ENCODE data around the gene C1orf159.
A peak's percentile ranks its signal among the peaks of the same experiment; 100 is the strongest.
"Not testable (repeated sequence)": the region's sequence is repeated elsewhere in the genome, so short reads cannot be mapped to it uniquely, and the experiment has no call there.

Gene C1orf159

DNA sequence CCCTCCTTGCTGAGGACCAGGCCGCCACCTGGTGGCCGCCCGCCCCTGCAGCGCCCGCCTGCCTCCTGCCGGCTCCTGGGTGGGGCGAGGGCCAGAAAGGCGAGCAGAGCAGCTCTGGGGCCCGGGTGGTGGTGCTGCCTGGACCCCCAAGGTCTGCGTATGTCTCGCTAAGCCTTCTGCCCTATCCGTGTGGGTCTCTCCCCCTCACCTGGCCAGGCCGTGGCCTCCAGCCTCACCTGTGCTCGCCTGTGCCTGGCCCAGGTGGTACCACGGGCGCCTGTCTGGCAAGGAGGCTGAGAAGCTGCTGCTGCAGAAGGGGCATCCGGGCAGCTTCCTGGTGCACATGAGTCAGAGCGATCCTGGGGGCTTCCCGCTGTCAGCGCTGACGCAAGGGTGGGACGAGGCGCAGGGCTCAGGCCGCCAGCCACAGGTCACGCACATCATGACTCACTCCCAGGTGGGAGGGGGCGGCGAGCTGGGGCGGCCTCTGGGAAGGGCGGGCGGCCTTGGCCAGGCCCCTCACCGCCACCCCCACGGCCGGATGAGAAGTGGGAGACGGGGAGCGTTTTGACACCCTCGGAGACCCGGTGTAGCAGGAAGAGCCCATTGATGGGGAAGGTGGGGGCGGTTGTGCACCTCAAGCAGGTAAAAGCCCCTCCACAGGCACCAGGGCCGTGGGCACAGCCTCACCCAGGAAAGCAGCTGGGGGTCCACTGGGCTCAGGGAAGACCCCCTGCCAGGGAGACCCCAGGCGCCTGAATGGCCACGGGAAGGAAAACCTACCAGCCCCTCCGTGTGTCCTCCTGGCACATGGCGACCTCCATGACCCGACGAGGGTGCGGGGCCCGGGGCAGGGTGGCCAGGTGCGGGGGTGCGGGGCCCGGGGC, 51.7 kb downstream of the C1orf159 start:
- DNase-seq = peak; percentile 72
- in situ Hi-C loops (cut with MboI; ENCODE audit: low pct_unique_long_range_greater_than_20kb, low sequenced_read_pairs) = no loop called here

DNA sequence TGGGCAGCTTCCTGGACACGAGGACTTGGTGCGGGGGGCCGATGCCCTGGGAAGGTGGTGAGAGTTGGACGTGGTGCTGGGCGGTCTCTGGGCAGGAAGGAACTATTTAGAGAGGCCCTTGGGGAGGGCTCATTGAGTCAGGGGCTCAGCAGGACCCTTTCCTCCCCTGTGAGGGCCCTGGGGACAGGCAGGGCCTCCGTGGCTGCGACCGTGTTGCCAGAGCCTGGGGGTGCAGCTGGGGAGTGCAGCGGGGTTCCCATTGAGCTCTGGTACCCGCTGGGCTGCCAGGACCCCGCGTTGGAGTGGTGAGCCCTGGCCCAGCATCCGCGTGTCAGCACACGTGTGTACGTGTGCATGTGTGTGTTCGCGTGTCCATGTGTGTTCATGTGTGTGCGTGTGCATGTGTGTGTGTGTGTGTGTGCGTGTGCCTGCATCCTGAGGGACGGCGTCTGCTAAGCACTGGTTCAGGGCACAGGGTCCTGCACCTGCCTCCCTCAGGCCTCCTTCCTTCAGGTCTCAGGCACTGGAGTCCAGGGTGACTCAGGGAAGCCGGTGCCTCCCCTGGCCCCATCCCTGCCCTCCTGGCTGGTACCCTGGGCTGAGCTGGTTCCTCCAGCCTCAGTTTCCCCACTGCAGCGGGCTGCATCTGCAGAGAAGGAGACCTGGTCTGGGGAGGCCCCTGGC, 52.5 kb downstream of the C1orf159 start:
- no peak for DNase-seq
- in situ Hi-C loops (cut with MboI; ENCODE audit: low pct_unique_long_range_greater_than_20kb, low sequenced_read_pairs) = no loop called here

- no peak for DNase-seq
- in situ Hi-C loops (cut with MboI; ENCODE audit: low pct_unique_long_range_greater_than_20kb, low sequenced_read_pairs) = no loop called here
Observed at GRCh38 chr1:1062348-1063163, 53.3 kb downstream of the C1orf159 start.

GRCh38 chr1:1061682-1062345, 54.1 kb downstream of the C1orf159 start:
- DNase-seq = no peak
- in situ Hi-C loops (cut with MboI; ENCODE audit: low pct_unique_long_range_greater_than_20kb, low sequenced_read_pairs) = no loop called here

- no peak for DNase-seq
- in situ Hi-C loops (cut with MboI; ENCODE audit: low pct_unique_long_range_greater_than_20kb, low sequenced_read_pairs) = no loop called here
Observed at GRCh38 chr1:1060281-1061000, 55.4 kb downstream of the C1orf159 start.

DNA sequence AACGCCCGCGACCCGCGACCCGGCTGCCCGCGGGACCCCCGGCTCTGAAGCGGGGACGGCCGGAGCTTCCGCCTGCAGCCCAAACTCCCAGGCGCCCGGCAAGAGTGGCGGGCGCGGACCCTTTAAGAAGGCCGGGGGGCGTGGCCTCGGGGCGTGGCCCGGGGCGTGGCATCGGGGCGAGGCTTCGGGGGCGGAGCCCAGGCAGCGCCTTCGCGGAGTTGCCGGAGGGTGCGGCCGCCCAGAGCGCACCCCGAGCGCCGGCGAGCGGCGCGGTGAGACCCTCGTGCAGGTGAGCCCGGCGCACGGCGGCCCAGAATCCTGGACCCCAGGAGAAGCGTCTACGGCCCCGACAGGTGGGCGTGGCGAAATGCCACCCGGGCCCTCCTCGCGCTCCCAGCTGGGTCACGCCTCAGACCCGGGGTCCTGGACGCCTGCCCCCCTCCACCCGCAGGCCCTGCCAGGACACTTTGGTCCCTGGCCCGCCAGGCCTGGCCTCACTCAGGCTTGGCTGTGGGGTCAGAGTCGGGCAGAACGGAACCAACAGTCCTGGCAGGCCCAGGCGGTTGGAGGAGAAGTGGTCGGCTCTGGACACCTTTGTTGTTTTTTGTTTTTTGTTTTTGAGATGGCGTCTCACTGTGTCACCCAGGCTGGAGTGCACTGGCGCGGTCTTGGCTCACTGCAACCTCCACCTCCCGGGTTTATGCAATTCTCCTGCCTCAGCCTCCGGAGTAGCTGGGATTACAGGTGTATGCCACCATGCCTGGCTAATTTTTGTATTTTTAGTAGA, 56.2 kb downstream of the C1orf159 start:
- in situ Hi-C loops (cut with MboI; ENCODE audit: low pct_unique_long_range_greater_than_20kb, low sequenced_read_pairs) = no loop called here
- peak; percentile 81 for DNase-seq

GRCh38 chr1:1058921-1059493, 56.9 kb downstream of the C1orf159 start:
- in situ Hi-C loops (cut with MboI; ENCODE audit: low pct_unique_long_range_greater_than_20kb, low sequenced_read_pairs) = no loop called here
- DNase-seq = no peak

DNA sequence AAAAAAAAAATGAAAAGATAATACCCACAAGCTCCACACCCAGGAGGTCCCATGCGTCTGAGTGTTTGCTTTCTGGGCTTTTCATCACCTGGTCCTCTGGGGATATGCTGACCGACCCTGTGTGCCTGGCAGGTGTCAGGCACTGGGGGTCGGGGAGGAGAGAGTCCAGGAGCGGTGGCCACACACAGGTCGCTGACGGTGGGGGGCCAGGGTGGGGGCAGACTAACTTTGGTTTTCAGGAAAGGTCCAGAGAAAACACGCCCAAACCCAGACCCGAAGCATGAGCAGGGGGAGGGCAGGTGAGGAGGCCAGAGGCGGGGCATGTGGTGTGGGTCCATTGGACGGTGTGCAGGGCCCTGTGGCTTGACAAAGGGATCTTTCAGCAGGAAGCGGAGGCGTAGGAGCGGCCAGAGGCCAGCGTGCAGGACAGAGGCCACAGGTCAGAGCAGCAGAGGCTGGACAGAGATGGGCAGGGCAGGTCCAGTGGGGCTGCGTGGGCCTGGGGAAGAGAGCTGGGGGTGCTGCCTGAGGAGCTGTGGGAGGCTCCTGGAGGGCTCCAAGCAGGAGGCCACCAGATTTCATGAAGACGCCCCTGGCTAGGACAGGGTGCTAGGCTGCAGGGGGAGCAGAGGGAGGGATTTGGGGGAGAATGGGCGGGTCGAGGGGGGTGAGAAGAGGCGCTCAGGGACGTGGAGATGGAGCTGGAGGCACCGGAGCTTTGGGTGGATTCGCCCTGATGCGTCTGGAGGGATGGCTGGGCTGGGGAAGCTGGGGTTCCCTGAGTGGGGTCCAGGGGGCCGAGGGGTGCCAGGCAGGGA, 57.6 kb downstream of the C1orf159 start:
- in situ Hi-C loops (cut with MboI; ENCODE audit: low pct_unique_long_range_greater_than_20kb, low sequenced_read_pairs) = no loop called here
- no peak for DNase-seq

DNA sequence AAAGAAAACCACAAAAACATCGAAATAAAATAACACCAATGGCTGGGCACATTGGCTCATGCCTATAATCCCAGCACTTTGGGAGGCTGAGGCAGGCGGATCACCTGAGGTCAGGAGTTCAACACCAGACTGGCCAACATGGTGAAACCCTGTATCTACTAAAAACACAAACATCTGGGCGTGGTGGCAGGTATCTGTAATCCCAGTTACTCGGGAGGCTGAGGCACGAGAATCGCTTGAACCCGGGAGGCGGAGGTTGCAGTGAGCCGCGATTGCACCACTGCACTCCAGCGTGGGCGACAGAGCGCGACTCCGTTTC, 58.2 kb downstream of the C1orf159 start:
- DNase-seq; in situ Hi-C loops (cut with MboI; ENCODE audit: low pct_unique_long_range_greater_than_20kb, low sequenced_read_pairs): not testable (repeated sequence)

- in situ Hi-C loops (cut with MboI; ENCODE audit: low pct_unique_long_range_greater_than_20kb, low sequenced_read_pairs) = no loop called here
- DNase-seq = no peak
Observed at GRCh38 chr1:1055841-1056736, 59.8 kb downstream of the C1orf159 start.

GRCh38 chr1:1054971-1055370, 60.9 kb downstream of the C1orf159 start:
- DNase-seq = no peak
- in situ Hi-C loops (cut with MboI; ENCODE audit: low pct_unique_long_range_greater_than_20kb, low sequenced_read_pairs) = no loop called here

GRCh38 chr1:1054099-1054700, 61.7 kb downstream of the C1orf159 start:
- in situ Hi-C loops (cut with MboI; ENCODE audit: low pct_unique_long_range_greater_than_20kb, low sequenced_read_pairs) = no loop called here
- no peak for DNase-seq

DNA sequence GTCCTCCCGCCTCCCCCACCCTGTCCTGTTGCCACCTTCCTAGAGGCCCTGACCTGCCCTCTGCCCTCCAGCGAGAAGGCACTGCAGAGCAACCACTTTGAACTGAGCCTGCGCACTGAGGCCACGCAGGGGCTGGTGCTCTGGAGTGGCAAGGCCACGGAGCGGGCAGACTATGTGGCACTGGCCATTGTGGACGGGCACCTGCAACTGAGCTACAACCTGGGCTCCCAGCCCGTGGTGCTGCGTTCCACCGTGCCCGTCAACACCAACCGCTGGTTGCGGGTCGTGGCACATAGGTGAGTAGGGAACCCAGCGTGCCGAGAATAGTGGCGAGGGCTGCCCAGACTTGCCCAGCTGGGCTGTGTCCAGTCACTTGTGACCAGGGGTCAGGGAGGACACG, 62.2 kb downstream of the C1orf159 start:
- DNase-seq = no peak
- in situ Hi-C loops (cut with MboI; ENCODE audit: low pct_unique_long_range_greater_than_20kb, low sequenced_read_pairs) = no loop called here

DNA sequence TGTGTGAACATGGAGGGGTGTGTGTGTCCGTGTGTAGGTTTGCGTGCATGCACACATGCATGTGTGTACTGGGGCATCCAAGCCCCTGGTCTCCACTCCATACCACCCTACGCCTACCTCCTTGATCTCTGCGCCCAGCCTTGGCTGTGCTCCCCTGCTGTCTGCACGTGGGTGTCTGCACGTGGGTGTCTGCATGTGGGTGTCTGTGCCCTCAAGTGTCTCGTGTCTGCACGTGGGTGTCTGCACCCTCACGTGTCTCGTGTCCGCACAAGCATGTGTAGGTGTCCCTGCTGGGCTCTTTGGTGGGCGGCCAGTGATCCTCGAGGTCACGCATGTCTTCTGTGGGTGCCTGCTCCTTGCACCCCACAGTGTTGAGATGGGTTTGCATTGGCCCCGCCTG, 62.9 kb downstream of the C1orf159 start:
- DNase-seq = no peak
- in situ Hi-C loops (cut with MboI; ENCODE audit: low pct_unique_long_range_greater_than_20kb, low sequenced_read_pairs) = no loop called here

- in situ Hi-C loops (cut with MboI; ENCODE audit: low pct_unique_long_range_greater_than_20kb, low sequenced_read_pairs) = no loop called here
Observed at GRCh38 chr1:1052003-1052840, 63.7 kb downstream of the C1orf159 start.

More at GRCh38 chr1:1052003-1052840, 63.7 kb downstream of the C1orf159 start:
- DNase-seq = no peak
